ENCODE results near the gene TBC1D12.
"Not testable (repeated sequence)": the region's sequence is repeated elsewhere in the genome, so short reads cannot be mapped to it uniquely, and the experiment has no call there.

GRCh38 chr10:94567714-94568307 lies 165.5 kb downstream of the TBC1D12 start:
- TF ChIP-seq ZNF274 (IDR thresholded peaks at IDR 0.05; ENCODE audit: low read depth, low read length); YY1 (IDR thresholded peaks at IDR 0.05; ENCODE audit: insufficient read depth, insufficient read length): not testable (repeated sequence)
